ENCODE measurements around the gene STH. TPM values are rescaled to one million over a fixed set of nuclear protein-coding genes. Genes with fewer than 3 reads are reported as not detected.

The STH gene
- total RNA-seq, 1 donor from 2014 or later = not detected

DNA sequence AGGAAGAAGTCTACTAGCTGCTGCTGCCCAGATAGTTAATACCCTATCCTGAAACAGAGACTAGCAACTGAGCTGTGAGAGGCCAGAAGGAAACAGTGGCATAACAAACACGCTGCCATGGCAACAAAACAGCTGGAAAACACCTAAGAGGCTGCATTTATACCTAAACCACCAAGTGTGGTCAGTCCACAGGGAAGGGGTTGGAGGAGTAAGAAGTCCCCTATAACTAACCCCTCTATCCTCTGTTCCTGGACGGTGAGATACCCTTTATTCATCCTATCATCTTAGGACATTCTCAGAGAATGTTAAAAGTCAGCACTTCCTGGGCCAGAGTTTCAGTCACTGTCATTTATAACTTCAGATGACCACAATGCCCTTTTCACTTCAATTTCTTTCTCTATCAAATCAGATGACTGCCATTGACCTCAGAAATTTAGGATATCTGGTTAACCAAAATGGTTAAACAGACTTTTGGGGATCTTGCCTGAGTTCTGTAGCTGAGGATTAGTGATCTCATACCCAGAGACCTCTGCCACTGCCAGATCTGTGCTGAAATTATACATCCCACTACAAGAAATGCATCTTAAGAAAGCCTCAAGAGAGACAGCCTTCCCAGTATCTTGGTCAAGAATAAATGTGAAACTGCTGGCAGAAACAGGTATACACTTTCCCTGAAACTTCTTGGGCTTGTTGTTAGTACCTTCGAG lies 36.2 kb downstream of the STH start:
- Mint-ChIP-seq H3K36me3 (peaks cover 62% of the 10 kb centered on the region), H3K4me3 (no peak overlapping the region), H3K9me3 (no peaks in the 10 kb centered on the region), H3K4me1 (no peaks in the 10 kb centered on the region), H3K27ac (no peak overlapping the region), H3K27me3 (ENCODE audit: insufficient read depth, low read depth) (peaks cover 2% of the 10 kb centered on the region)
- H3K4me3 ChIP-seq = no peak overlapping the region
- no peak overlapping the region for H3K27ac ChIP-seq
- H3K9me3 ChIP-seq (ENCODE audit: low read depth) = no peaks in the 10 kb centered on the region
- H2AFZ ChIP-seq (replicated peaks) = no peak overlapping the region
- TF ChIP-seq, protein P1, sequence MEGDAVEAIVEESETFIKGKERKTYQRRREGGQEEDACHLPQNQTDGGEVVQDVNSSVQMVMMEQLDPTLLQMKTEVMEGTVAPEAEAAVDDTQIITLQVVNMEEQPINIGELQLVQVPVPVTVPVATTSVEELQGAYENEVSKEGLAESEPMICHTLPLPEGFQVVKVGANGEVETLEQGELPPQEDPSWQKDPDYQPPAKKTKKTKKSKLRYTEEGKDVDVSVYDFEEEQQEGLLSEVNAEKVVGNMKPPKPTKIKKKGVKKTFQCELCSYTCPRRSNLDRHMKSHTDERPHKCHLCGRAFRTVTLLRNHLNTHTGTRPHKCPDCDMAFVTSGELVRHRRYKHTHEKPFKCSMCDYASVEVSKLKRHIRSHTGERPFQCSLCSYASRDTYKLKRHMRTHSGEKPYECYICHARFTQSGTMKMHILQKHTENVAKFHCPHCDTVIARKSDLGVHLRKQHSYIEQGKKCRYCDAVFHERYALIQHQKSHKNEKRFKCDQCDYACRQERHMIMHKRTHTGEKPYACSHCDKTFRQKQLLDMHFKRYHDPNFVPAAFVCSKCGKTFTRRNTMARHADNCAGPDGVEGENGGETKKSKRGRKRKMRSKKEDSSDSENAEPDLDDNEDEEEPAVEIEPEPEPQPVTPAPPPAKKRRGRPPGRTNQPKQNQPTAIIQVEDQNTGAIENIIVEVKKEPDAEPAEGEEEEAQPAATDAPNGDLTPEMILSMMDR (IDR thresholded peaks at IDR 0.05) = no peak
- TF ChIP-seq EZH2phosphoT487 (IDR thresholded peaks at IDR 0.05) (no peak), EZH2 (IDR thresholded peaks at IDR 0.05) (no peak)
- H4K20me1 ChIP-seq (ENCODE audit: low read depth) = peaks cover 31% of the 10 kb centered on the region
- no peak overlapping the region for H3K4me2 ChIP-seq
- H3K4me1 ChIP-seq = no peaks in the 10 kb centered on the region
- peaks cover 17% of the 10 kb centered on the region for H3K36me3 ChIP-seq
- no peak overlapping the region for H3K9ac ChIP-seq
- peaks cover 4% of the 10 kb centered on the region for H3K79me2 ChIP-seq (ENCODE audit: low read depth)
- H3F3A ChIP-seq (ENCODE audit: low read depth) = peaks cover 7% of the 10 kb centered on the region
- no peaks in the 10 kb centered on the region for H3K27me3 ChIP-seq
- no peak for DNase-seq (ENCODE audit: low spot score)

DNA sequence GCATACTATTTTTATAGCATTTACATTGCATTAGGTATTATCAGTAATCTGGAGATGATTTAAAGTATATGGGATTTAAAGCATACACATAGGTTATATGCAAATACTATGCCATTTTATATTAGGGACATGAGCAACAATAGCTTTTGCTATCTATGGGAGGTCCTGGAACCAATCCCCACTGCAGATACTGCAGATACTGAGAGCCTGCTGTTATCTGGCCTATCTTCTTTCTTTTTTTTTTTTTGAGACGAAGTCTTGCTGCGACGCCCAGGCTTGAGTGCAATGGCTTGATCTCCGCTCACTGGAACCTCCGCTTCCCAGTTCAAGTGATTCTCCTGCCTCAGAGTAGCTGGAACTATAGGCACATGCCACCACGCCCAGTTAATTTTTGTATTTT lies 37.4 kb downstream of the STH start:
- TF ChIP-seq, protein P1 (IDR thresholded peaks at IDR 0.05) = no peak
- TF ChIP-seq EZH2phosphoT487 (IDR thresholded peaks at IDR 0.05) = no peak
- TF ChIP-seq EZH2 (IDR thresholded peaks at IDR 0.05) = no peak
- Mint-ChIP-seq H3K27me3 (ENCODE audit: insufficient read depth, low read depth) (peaks cover 2% of the 10 kb centered on the region), H3K4me3 (no peak overlapping the region), H3K9me3 (no peaks in the 10 kb centered on the region), H3K27ac (no peak overlapping the region), H3K36me3 (peaks cover 52% of the 10 kb centered on the region), H3K4me1 (no peaks in the 10 kb centered on the region)
- no peak overlapping the region for H3K4me3 ChIP-seq
- peaks cover 14% of the 10 kb centered on the region for H3K79me2 ChIP-seq (ENCODE audit: low read depth)
- H3K9ac ChIP-seq = no peak overlapping the region
- H3K27ac ChIP-seq = no peak overlapping the region
- H2AFZ ChIP-seq (replicated peaks) = no peak overlapping the region
- H3K4me2 ChIP-seq = no peak overlapping the region
- no peaks in the 10 kb centered on the region for H3F3A ChIP-seq (ENCODE audit: low read depth)
- H3K4me1 ChIP-seq = no peaks in the 10 kb centered on the region
- H4K20me1 ChIP-seq (ENCODE audit: low read depth) = peaks cover 28% of the 10 kb centered on the region
- H3K27me3 ChIP-seq = no peaks in the 10 kb centered on the region
- no peak for DNase-seq (ENCODE audit: low spot score)
- no peaks in the 10 kb centered on the region for H3K9me3 ChIP-seq (ENCODE audit: low read depth)
- peaks cover 25% of the 10 kb centered on the region for H3K36me3 ChIP-seq

DNA sequence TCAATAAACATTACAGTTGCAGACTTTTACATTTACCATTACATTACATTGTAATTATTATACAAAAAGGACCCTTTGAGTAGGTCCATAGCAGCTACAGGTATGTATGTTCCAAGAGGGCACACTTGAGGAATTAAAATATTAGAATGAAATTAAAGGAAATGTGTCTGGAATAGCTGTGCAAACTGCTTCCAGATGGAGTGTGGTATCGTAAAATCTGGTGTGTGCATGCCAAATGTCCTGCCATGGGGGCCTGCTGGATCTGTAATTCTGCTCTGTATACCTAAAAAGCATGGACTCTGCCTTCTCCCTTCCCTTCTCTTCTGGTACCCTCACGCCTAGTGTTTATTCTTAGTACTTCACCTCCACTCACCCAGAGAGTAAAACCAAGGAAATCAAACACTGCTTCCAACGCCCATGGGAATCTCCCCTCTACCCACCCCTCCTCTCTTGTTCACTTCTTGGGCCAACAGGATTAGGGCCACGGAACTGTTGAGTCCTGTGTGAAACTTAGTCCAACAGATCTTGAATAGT lies 38.7 kb downstream of the STH start:
- Mint-ChIP-seq H3K4me1 (no peaks in the 10 kb centered on the region), H3K27me3 (ENCODE audit: insufficient read depth, low read depth) (peaks cover 2% of the 10 kb centered on the region), H3K4me3 (no peak overlapping the region), H3K27ac (no peak overlapping the region), H3K9me3 (no peaks in the 10 kb centered on the region), H3K36me3 (peaks cover 46% of the 10 kb centered on the region)
- Histone ChIP-seq H3K27me3 (no peaks in the 10 kb centered on the region), H3K9me3 (ENCODE audit: low read depth) (no peaks in the 10 kb centered on the region), H4K20me1 (ENCODE audit: low read depth) (peaks cover 29% of the 10 kb centered on the region), H3K79me2 (ENCODE audit: low read depth) (peaks cover 22% of the 10 kb centered on the region), H3K9ac (no peak overlapping the region), H3K36me3 (peaks cover 31% of the 10 kb centered on the region), H3F3A (ENCODE audit: low read depth) (no peaks in the 10 kb centered on the region), H2AFZ (replicated peaks) (no peak overlapping the region), H3K4me2 (no peak overlapping the region), H3K27ac (no peak overlapping the region), H3K4me3 (no peak overlapping the region), H3K4me1 (peaks cover under 1% of the 10 kb centered on the region)
- TF ChIP-seq EZH2phosphoT487 (IDR thresholded peaks at IDR 0.05) (no peak), EZH2 (IDR thresholded peaks at IDR 0.05) (no peak)
- TF ChIP-seq, protein P1 (IDR thresholded peaks at IDR 0.05) = no peak
- DNase-seq (ENCODE audit: low spot score) = no peak

Data from neural progenitor cell (in vitro differentiated cells).